Measurements from ENCODE around the gene UBE2C. TPM values are rescaled to one million over a fixed set of nuclear protein-coding genes. Genes with fewer than 3 reads are reported as not detected.

UBE2C gene
- total RNA-seq, 4 donors from 2014 or later = 0.45 to 5.8 (median 2.6) TPM; not detected in 1

DNA sequence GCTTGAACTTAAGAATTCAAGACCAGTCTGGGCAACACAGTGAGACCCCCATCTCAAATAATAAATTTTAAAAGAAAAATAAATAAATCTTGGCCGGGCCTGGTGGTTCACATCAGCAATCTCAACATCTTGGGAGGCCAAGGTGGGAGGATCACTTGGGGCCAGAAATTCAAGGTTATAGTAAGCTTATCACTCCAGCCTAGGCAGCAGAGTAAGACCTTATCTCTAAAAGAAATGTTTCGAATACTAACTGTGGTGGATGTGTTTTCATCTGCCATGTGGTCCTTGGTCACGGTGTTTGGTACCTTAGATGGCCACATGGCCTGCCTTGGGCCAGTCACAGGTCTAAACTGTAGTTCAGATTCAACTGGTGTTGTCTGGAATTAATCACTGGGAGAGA, 5.8 kb downstream of the UBE2C start:
- Histone ChIP-seq H3K4me3 (replicated peaks in 1 of 3) (no peak overlapping the region), H3K36me3 (no peaks in the 10 kb centered on the region), H3K4me1 (peaks cover 0 to 8% of the 10 kb centered on the region in 2 donors), H3K27me3 (no peaks in the 10 kb centered on the region), H3K27ac (no peak overlapping the region), H3K9me3 (no peaks in the 10 kb centered on the region)
- intact Hi-C loops (cut with DNase I) = loop anchor here (10.0 kb wide), 1 partner anchor 117 kb away; the partner anchor contains the start of gene PCIF1
- DNase-seq = no peak
- WGBS, 2 donors = 93 to 94% methylated on average over 3 of the region's 3 CpGs
- TF ChIP-seq POLR2A (IDR thresholded peaks at IDR 0.05) = no peak
- TF ChIP-seq, protein P1, sequence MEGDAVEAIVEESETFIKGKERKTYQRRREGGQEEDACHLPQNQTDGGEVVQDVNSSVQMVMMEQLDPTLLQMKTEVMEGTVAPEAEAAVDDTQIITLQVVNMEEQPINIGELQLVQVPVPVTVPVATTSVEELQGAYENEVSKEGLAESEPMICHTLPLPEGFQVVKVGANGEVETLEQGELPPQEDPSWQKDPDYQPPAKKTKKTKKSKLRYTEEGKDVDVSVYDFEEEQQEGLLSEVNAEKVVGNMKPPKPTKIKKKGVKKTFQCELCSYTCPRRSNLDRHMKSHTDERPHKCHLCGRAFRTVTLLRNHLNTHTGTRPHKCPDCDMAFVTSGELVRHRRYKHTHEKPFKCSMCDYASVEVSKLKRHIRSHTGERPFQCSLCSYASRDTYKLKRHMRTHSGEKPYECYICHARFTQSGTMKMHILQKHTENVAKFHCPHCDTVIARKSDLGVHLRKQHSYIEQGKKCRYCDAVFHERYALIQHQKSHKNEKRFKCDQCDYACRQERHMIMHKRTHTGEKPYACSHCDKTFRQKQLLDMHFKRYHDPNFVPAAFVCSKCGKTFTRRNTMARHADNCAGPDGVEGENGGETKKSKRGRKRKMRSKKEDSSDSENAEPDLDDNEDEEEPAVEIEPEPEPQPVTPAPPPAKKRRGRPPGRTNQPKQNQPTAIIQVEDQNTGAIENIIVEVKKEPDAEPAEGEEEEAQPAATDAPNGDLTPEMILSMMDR (IDR thresholded peaks at IDR 0.05) = no peak

GRCh38 chr20:45819466-45819865, 7.0 kb downstream of the UBE2C start:
- WGBS, 2 donors = 96% methylated on average over 4 of the region's 4 CpGs
- Histone ChIP-seq H3K27me3 (no peaks in the 10 kb centered on the region), H3K4me1 (peaks cover 7 to 20% of the 10 kb centered on the region in 2 donors), H3K36me3 (no peaks in the 10 kb centered on the region), H3K27ac (no peak overlapping the region), H3K4me3 (replicated peaks in 1 of 3) (no peak overlapping the region), H3K9me3 (no peaks in the 10 kb centered on the region)
- no peak for TF ChIP-seq POLR2A (IDR thresholded peaks at IDR 0.05)
- TF ChIP-seq, protein P1 (IDR thresholded peaks at IDR 0.05) = no peak
- intact Hi-C loops (cut with DNase I) = loop anchor here (10.0 kb wide), 1 partner anchor 115 kb away; the partner anchor contains the start of gene PCIF1
- no peak for DNase-seq

DNA sequence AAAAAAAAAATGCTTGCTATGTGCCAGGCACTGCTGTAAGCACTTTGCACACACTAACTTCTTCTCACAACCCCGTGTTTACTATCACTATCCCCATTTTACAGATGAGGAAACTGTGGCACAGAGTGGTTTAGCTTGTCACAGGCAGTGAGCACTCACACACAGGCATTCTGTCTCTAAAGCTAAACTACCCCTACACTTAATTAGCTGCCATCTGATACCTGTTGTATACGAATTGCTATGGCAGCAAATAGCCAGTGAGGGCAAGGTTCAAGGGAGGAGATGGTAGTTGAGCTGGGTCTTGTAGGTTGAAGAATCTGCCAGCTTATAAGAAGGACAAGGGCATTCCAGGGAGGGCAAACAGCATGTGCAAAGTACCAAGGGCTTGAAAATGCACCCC, 9.5 kb downstream of the UBE2C start:
- Histone ChIP-seq H3K4me3 (replicated peaks in 1 of 3) (no peak overlapping the region), H3K9me3 (no peaks in the 10 kb centered on the region), H3K4me1 (peaks cover 16 to 38% of the 10 kb centered on the region in 2 donors), H3K36me3 (no peaks in the 10 kb centered on the region), H3K27ac (no peak overlapping the region), H3K27me3 (no peaks in the 10 kb centered on the region)
- intact Hi-C loops (cut with DNase I) = no loop called here
- no peak for DNase-seq
- WGBS, 2 donors = 81 to 82% methylated on average over 2 of the region's 2 CpGs
- no peak for TF ChIP-seq POLR2A (IDR thresholded peaks at IDR 0.05)
- TF ChIP-seq, protein P1 (IDR thresholded peaks at IDR 0.05) = no peak

DNA sequence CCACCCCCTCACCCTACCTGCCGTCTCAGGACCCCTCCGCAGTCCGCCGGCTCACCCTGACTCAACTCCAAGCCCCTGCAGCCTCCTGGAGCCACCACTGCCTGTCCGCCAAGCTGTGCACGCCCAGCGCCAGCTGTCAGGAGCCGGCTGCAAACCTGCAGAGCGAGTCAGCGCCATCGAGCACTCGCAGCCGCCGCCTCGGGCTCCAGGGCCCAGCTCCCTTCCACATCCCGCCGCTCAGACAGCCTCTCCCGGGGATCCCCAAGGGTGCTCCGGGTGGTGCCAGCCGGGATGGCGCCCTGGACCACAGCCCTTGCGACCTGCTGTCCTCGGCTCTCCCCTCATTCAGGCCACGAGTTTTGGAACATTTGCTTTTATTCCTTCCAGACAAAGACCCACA, 10.4 kb downstream of the UBE2C start:
- peaks cover 16 to 42% of the 10 kb centered on the region in 2 donors for H3K4me1 ChIP-seq
- no peak overlapping the region for H3K27ac ChIP-seq
- 13% methylated on average over 3 of the region's 24 CpGs; no CpG with 5 or more reads in 1 of the 2 donors for WGBS, 2 donors
- H3K9me3 ChIP-seq = no peaks in the 10 kb centered on the region
- intact Hi-C loops (cut with DNase I) = no loop called here
- TF ChIP-seq POLR2A (IDR thresholded peaks at IDR 0.05) = no peak
- TF ChIP-seq, protein P1 (IDR thresholded peaks at IDR 0.05) = no peak
- H3K27me3 ChIP-seq = no peaks in the 10 kb centered on the region
- peak; percentile 40 to 56 for DNase-seq
- H3K4me3 ChIP-seq (replicated peaks in 1 of 3) = no peak overlapping the region
- H3K36me3 ChIP-seq = no peaks in the 10 kb centered on the region

- WGBS, 2 donors = 17 to 18% methylated on average over 36 to 55 of the region's 57 CpGs
- Histone ChIP-seq H3K4me1 (peaks cover 22 to 53% of the 10 kb centered on the region in 2 donors), H3K27me3 (no peaks in the 10 kb centered on the region), H3K27ac (no peak overlapping the region), H3K4me3 (replicated peaks in 1 of 3) (no peak overlapping the region), H3K36me3 (no peaks in the 10 kb centered on the region), H3K9me3 (no peaks in the 10 kb centered on the region)
- DNase-seq = peak; percentile 41 to 44
- intact Hi-C loops (cut with DNase I) = no loop called here
- TF ChIP-seq POLR2A (IDR thresholded peaks at IDR 0.05) = no peak
- TF ChIP-seq, protein P1 (IDR thresholded peaks at IDR 0.05) = peak in 4 of 6 experiments; percentile 35 to 50 (median 47)
Measured at GRCh38 chr20:45823949-45824835, 11.7 kb downstream of the UBE2C start.

Data from thyroid gland (tissue), 4 donors.